Measurements from ENCODE around the gene CDH13. TPM values are rescaled to one million over a fixed set of nuclear protein-coding genes. Genes with fewer than 3 reads are reported as not detected.

CDH13 gene
- total and polyA plus RNA-seq, 8 donors, result 0.12 to 21.4 (median 1.7) TPM; not detected in 1

DNA sequence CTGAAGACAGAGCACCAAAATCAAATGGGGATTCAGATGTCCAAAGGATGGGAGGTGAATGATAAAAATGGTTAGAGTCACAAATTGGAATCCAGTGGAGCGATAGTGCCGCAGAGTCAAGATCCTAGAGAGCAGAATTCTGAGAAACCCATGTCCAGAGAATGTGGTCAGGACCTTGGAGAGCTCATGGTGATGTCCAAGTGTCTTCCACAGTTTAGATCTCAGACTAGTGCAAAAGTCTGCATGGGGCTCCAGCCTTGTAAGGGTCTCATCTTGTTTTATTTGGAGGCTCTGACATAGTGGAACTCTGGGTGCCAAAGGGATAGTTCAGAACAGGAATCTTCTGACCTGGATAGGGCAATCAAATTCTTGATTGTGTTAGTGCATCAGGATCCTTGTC is 935.1 kb downstream of the CDH13 start:
- Histone ChIP-seq H3K4me1 (no peaks in the 10 kb centered on the region), H3K27me3 (peaks cover 0 to 10% (median 0%) of the 10 kb centered on the region in 3 donors), H3K4me3 (no peak overlapping the region), H3K9me3 (no peaks in the 10 kb centered on the region), H3K27ac (no peak overlapping the region), H3K36me3 (no peaks in the 10 kb centered on the region)
- 86 to 98% (median 88%) methylated on average over 2 of the region's 2 CpGs for WGBS, 5 donors
- intact Hi-C loops (cut with DNase I; ENCODE audit: low total_unique reads), result no loop called here
- peak in 1 of 2 donors; percentile 31 for DNase-seq
- TF ChIP-seq, protein P1, sequence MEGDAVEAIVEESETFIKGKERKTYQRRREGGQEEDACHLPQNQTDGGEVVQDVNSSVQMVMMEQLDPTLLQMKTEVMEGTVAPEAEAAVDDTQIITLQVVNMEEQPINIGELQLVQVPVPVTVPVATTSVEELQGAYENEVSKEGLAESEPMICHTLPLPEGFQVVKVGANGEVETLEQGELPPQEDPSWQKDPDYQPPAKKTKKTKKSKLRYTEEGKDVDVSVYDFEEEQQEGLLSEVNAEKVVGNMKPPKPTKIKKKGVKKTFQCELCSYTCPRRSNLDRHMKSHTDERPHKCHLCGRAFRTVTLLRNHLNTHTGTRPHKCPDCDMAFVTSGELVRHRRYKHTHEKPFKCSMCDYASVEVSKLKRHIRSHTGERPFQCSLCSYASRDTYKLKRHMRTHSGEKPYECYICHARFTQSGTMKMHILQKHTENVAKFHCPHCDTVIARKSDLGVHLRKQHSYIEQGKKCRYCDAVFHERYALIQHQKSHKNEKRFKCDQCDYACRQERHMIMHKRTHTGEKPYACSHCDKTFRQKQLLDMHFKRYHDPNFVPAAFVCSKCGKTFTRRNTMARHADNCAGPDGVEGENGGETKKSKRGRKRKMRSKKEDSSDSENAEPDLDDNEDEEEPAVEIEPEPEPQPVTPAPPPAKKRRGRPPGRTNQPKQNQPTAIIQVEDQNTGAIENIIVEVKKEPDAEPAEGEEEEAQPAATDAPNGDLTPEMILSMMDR (IDR thresholded peaks at IDR 0.05), result no peak
- no peak for TF ChIP-seq POLR2A (IDR thresholded peaks at IDR 0.05)
- no peak for TF ChIP-seq POLR2AphosphoS5 (IDR thresholded peaks at IDR 0.05)
- TF ChIP-seq EP300 (IDR thresholded peaks at IDR 0.05), result no peak

DNA sequence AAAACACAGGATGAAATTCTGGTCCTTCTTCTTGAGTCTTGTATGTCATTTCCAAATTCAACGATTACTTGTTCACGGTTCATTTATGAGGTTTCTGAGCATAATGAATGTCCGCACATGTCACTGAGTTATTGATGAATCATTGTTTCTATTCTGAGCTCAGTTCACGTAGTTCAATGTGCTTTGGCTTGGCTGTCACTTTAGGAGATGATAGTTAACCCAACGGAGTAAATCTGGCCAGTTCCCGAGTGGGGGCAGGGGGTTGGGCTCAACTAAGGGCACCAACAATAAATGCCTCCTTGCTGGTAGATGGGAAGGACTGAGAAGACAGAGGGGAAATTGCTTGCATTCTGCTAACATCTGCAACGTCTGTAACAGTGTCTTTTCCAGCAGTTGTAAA is 941.6 kb downstream of the CDH13 start:
- Histone ChIP-seq H3K9me3 (no peaks in the 10 kb centered on the region), H3K27ac (no peak overlapping the region), H3K4me3 (no peak overlapping the region), H3K4me1 (no peaks in the 10 kb centered on the region), H3K36me3 (no peaks in the 10 kb centered on the region), H3K27me3 (peaks cover 0 to 22% (median 0%) of the 10 kb centered on the region in 3 donors)
- TF ChIP-seq EP300 (IDR thresholded peaks at IDR 0.05) (no peak), POLR2AphosphoS5 (IDR thresholded peaks at IDR 0.05) (no peak)
- TF ChIP-seq, protein P1 (IDR thresholded peaks at IDR 0.05), result no peak
- 54 to 67% (median 61%) methylated on average over 7 of the region's 7 CpGs for WGBS, 5 donors
- intact Hi-C loops (cut with DNase I; ENCODE audit: low total_unique reads), result no loop called here
- DNase-seq, result no peak

- peaks cover 0 to 13% (median 0%) of the 10 kb centered on the region in 4 donors for H3K9me3 ChIP-seq
- H3K4me1 ChIP-seq, result no peaks in the 10 kb centered on the region
- TF ChIP-seq POLR2A (IDR thresholded peaks at IDR 0.05) (no peak), EP300 (IDR thresholded peaks at IDR 0.05) (no peak), POLR2AphosphoS5 (IDR thresholded peaks at IDR 0.05) (no peak)
- TF ChIP-seq, protein P1 (IDR thresholded peaks at IDR 0.05), result no peak
- DNase-seq, result no peak
- intact Hi-C loops (cut with DNase I; ENCODE audit: low total_unique reads), result no loop called here
- H3K27me3 ChIP-seq, result peaks cover 0 to 13% (median 0%) of the 10 kb centered on the region in 3 donors
- H3K4me3 ChIP-seq, result no peak overlapping the region
- H3K27ac ChIP-seq, result no peak overlapping the region
- 72 to 84% (median 74%) methylated on average over 6 of the region's 6 CpGs for WGBS, 5 donors
- H3K36me3 ChIP-seq, result no peaks in the 10 kb centered on the region
Measured at GRCh38 chr16:83574388-83574787, 947.6 kb downstream of the CDH13 start.

DNA sequence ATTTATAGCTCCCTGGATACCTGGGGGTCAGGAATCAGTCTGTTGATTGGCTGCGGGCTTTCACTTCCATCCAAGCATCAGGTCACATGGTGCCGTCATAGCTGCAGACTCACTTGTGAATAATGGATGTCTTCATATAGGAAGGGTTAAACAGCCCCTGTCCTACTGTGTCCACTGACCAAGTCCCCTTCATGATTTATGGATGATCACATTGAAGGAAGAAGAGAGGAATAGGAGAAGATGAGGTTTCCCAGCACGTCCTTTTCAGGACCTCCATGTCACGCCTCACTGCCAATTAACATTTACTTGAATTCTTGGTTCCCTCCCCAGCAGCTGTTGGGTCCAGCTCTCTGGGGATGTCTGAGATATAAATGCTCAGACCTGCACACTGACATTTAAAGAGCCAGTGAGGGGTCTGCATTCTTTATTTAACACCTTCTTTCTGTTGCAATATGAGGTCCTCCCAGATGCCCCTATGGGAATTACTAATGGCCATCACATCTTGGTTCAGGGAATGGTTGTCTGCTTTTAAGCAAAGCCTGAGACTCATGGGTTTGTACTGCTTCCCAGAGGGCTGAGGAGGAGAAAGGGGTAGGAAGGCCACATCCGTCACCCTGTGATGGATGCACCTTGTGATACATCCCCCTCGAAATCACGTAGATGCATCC is 950.4 kb downstream of the CDH13 start:
- peaks cover 0 to 4% (median 0%) of the 10 kb centered on the region in 3 donors for H3K27me3 ChIP-seq
- H3K4me3 ChIP-seq, result no peak overlapping the region
- 78 to 89% (median 86%) methylated on average over 7 of the region's 7 CpGs for WGBS, 5 donors
- H3K4me1 ChIP-seq, result no peaks in the 10 kb centered on the region
- peaks cover 0 to 13% (median 0%) of the 10 kb centered on the region in 4 donors for H3K9me3 ChIP-seq
- no peak overlapping the region for H3K27ac ChIP-seq
- DNase-seq, result no peak
- intact Hi-C loops (cut with DNase I; ENCODE audit: low total_unique reads), result no loop called here
- no peak for TF ChIP-seq POLR2A (IDR thresholded peaks at IDR 0.05)
- TF ChIP-seq, protein P1 (IDR thresholded peaks at IDR 0.05), result no peak
- TF ChIP-seq POLR2AphosphoS5 (IDR thresholded peaks at IDR 0.05), result no peak
- no peaks in the 10 kb centered on the region for H3K36me3 ChIP-seq
